Ishikawa (cell line): ENCODE measurements around the gene MYDGF.

Experiments
- CEBPB ChIP-seq: IDR thresholded peaks from 2 replicates; pipeline ENCODE4 v1.6.1; 2012
- EP300 ChIP-seq: IDR thresholded peaks from 2 replicates; pipeline ENCODE4 v1.6.1; 2012; ENCODE audit warnings: borderline replicate concordance
- FOXM1 ChIP-seq: IDR thresholded peaks from 2 replicates; pipeline ENCODE4 v1.6.1; 2012; ENCODE audit warnings: low read depth, borderline replicate concordance
- MAX ChIP-seq: IDR thresholded peaks from 2 replicates; pipeline ENCODE4 v1.6.1; 2012
- NFIC ChIP-seq: IDR thresholded peaks from 2 replicates; pipeline ENCODE4 v1.6.1; 2012
- RAD21 ChIP-seq: IDR thresholded peaks from 2 replicates; pipeline ENCODE4 v1.6.1; 2012; ENCODE audit warnings: low read depth
- REST ChIP-seq: IDR thresholded peaks from 2 replicates; pipeline ENCODE4 v1.6.1; 2012; ENCODE audit warnings: low read depth, mild to moderate bottlenecking
- TAF1 ChIP-seq: IDR thresholded peaks from 2 replicates; pipeline ENCODE4 v1.6.1; 2012; ENCODE audit warnings: low read depth, mild to moderate bottlenecking
- TCF12 ChIP-seq: IDR thresholded peaks from 2 replicates; pipeline ENCODE4 v1.6.1; 2012; ENCODE audit warnings: low read depth
- TEAD4 ChIP-seq: IDR thresholded peaks from 2 replicates; pipeline ENCODE4 v1.6.1; 2012
- YY1 ChIP-seq: IDR thresholded peaks from 2 replicates; pipeline ENCODE4 v1.6.1; 2012; ENCODE audit warnings: low read depth

DNA sequence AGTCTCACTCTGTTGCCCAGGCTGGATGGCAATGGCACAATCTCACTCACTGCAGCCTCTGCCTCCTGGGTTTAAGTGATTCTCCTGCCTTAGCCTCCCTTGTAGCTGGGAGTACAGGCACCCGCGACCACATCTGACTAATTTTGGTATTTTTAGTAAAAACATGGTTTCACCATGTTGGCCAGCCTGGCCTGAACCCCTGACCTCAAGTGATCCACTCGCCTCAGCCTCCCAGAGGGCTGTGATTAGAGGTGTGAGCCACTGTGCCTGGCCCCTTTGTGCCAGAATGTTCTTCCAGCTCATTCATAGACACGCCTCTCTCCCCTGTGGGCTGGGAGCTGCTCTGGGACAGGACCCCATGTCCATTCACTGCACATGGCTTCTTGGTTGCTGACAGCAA, 9.1 kb downstream of the MYDGF start:
- TF ChIP-seq EP300 = no peak
- TF ChIP-seq NFIC = no peak
- no peak for TF ChIP-seq FOXM1
- TF ChIP-seq RAD21 = no peak
- no peak for TF ChIP-seq REST
- TF ChIP-seq TEAD4 = no peak
- no peak for TF ChIP-seq YY1
- TF ChIP-seq CEBPB = no peak
- TF ChIP-seq MAX = no peak
- TF ChIP-seq TAF1 = no peak
- no peak for TF ChIP-seq TCF12
